ENCODE results near the gene SMG1.

- TF ChIP-seq CTCF (IDR thresholded peaks at IDR 0.05): no peak
- TF ChIP-seq POLR2A (IDR thresholded peaks at IDR 0.05): no peak
Measured at GRCh38 chr16:18953547-18953946, 27.3 kb upstream of the SMG1 start.

Data from uterus (tissue), 2 donors.